ENCODE data around the gene CBR4. TPM values are rescaled to one million over a fixed set of nuclear protein-coding genes. Genes with fewer than 3 reads are reported as not detected.

The CBR4 gene
- total RNA-seq, 2 experiments from 2014 or later, result 25.8 to 26.8 TPM

DNA sequence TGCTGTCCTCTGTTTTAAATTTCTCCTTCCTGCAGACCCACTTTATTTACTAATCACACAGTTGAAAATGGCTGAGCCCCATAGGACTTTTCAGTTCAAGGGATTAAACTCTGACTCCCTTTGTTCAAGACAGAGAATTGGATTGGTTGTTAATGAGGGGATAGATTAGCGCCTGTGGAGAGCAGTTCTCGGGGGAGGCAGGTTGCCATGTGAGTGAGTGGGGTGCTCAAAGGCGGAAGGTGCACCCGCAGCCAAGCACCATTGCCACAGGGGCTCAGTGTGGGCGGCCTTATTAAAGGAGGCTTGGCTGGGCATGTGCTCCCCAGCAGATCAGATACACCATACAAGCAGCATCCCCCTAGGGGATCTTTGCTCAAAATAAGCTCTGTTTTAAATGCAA, 7.9 kb upstream of the CBR4 start:
- intact Hi-C loops (cut with micrococcal nuclease), result no loop called here
- TF ChIP-seq, protein P1, sequence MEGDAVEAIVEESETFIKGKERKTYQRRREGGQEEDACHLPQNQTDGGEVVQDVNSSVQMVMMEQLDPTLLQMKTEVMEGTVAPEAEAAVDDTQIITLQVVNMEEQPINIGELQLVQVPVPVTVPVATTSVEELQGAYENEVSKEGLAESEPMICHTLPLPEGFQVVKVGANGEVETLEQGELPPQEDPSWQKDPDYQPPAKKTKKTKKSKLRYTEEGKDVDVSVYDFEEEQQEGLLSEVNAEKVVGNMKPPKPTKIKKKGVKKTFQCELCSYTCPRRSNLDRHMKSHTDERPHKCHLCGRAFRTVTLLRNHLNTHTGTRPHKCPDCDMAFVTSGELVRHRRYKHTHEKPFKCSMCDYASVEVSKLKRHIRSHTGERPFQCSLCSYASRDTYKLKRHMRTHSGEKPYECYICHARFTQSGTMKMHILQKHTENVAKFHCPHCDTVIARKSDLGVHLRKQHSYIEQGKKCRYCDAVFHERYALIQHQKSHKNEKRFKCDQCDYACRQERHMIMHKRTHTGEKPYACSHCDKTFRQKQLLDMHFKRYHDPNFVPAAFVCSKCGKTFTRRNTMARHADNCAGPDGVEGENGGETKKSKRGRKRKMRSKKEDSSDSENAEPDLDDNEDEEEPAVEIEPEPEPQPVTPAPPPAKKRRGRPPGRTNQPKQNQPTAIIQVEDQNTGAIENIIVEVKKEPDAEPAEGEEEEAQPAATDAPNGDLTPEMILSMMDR (IDR thresholded peaks at IDR 0.05), result no peak
- CTCF ChIA-PET, result no interaction called here

DNA sequence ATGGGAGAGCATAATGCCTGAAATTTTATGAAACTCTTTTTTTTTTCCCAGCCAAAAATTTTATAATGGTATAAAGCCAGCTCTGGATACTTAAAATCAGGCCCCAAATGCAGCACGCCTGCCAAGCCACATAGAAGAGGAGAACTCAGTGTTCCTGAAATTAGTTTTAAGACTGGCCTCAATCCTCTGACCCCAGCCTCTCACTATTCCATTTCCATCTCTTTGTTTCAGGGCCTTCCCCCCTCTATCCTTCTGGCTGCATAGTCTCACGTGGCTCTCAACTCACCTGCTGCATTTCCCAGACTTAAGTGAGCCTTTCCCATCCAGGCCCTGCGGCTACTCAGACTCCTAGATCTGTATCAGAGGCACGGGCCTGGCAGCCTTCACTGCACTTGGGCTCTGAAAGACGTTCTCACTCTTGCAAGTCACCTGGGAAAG, 5.2 kb upstream of the CBR4 start:
- Mint-ChIP-seq H3K36me3 (ENCODE audit: low read depth) (no peaks in the 10 kb centered on the region), H3K4me1 (ENCODE audit: low read depth) (peaks cover 22% of the 10 kb centered on the region), H3K9me3 (no peaks in the 10 kb centered on the region), H3K27me3 (no peaks in the 10 kb centered on the region), H3K27ac (peak overlapping the region; percentile 86), H3K4me3 (no peak overlapping the region)
- TF ChIP-seq, protein P1 (IDR thresholded peaks at IDR 0.05), result no peak
- DNase-seq (no peak), ATAC-seq (no peak)
- ChIA-PET POLR2A (no interaction called here), CTCF (interaction anchor here (0.9 kb wide), 1 partner anchor 254 kb away, joined by 3 read pairs; no protein-coding TSS in a partner anchor)
- intact Hi-C loops (cut with micrococcal nuclease), result no loop called here

More for the DNA sequence above, 7.9 kb upstream of the CBR4 start:
- DNase-seq (no peak), ATAC-seq (no peak)
- no peaks in the 10 kb centered on the region for H3K36me3 Mint-ChIP-seq (ENCODE audit: low read depth)
- no peaks in the 10 kb centered on the region for H3K9me3 Mint-ChIP-seq
- H3K4me3 Mint-ChIP-seq, result no peak overlapping the region
- no peak overlapping the region for H3K27ac Mint-ChIP-seq
- H3K27me3 Mint-ChIP-seq, result peaks cover 4% of the 10 kb centered on the region
- H3K4me1 Mint-ChIP-seq (ENCODE audit: low read depth), result peaks cover 14% of the 10 kb centered on the region
- POLR2A ChIA-PET, result interaction anchor here (0.8 kb wide), 1 partner anchor 9 kb away, joined by 3 read pairs; no protein-coding TSS in a partner anchor

DNA sequence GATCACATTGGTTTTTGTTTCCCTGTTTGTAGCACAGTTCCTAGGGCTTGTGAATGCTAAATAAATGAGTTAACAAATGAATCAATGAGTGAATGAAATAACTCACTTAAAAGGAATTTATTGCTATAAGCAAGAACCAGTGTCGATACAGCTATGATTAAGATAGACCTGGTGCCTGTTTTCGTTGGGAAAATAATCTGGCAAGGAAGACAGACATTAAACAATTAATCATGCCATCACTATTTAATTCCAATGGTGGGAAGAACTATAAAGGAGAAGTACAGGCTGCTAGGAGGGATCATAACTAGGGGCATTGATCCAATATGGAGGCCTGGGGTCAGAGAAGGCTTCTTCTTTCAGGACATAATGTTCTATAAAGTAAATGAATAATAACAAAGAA, 4.5 kb upstream of the CBR4 start:
- Mint-ChIP-seq H3K36me3 (ENCODE audit: low read depth) (no peaks in the 10 kb centered on the region), H3K27ac (no peak overlapping the region)
- intact Hi-C loops (cut with micrococcal nuclease), result no loop called here

DNA sequence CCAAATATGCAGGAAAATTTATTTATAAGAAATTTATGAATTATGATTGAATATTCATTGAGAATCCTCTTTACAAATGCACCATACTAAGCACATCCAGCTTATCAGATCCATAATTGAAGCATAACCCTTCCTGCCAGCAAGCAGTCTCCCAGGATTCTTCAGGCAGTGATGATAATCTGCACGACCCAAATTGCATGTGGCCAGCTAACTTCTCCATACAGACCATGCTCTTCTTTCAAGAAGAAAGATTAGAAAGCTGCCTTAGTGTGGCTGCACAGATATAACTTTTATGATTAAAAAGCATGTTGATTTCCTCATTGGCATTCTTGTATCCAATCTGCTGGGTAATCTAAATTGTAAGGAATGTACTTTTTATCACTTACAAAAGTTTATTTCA, 3.3 kb upstream of the CBR4 start:
- peaks cover 29% of the 10 kb centered on the region for H3K4me1 Mint-ChIP-seq (ENCODE audit: low read depth)
- intact Hi-C loops (cut with micrococcal nuclease), result no loop called here
- TF ChIP-seq, protein P1 (IDR thresholded peaks at IDR 0.05), result no peak
- H3K9me3 Mint-ChIP-seq, result no peaks in the 10 kb centered on the region
- no peak overlapping the region for H3K4me3 Mint-ChIP-seq
- POLR2A ChIA-PET, result no interaction called here
- DNase-seq (no peak), ATAC-seq (no peak)
- no peak overlapping the region for H3K27ac Mint-ChIP-seq
- no peaks in the 10 kb centered on the region for H3K27me3 Mint-ChIP-seq
- no peaks in the 10 kb centered on the region for H3K36me3 Mint-ChIP-seq (ENCODE audit: low read depth)
- CTCF ChIA-PET, result interaction anchor here (1.4 kb wide), 1 partner anchor 10 kb away, joined by 4 read pairs; no protein-coding TSS in a partner anchor

More for the DNA sequence above, 4.5 kb upstream of the CBR4 start:
- no peak for ATAC-seq
- Mint-ChIP-seq H3K27me3 (no peaks in the 10 kb centered on the region), H3K4me1 (ENCODE audit: low read depth) (peaks cover 22% of the 10 kb centered on the region), H3K4me3 (no peak overlapping the region), H3K9me3 (no peaks in the 10 kb centered on the region)
- TF ChIP-seq, protein P1 (IDR thresholded peaks at IDR 0.05), result no peak
- DNase-seq, result no peak
- CTCF ChIA-PET, result interaction anchor here (0.9 kb wide), 1 partner anchor 254 kb away, joined by 3 read pairs; no protein-coding TSS in a partner anchor
- POLR2A ChIA-PET, result no interaction called here

DNA sequence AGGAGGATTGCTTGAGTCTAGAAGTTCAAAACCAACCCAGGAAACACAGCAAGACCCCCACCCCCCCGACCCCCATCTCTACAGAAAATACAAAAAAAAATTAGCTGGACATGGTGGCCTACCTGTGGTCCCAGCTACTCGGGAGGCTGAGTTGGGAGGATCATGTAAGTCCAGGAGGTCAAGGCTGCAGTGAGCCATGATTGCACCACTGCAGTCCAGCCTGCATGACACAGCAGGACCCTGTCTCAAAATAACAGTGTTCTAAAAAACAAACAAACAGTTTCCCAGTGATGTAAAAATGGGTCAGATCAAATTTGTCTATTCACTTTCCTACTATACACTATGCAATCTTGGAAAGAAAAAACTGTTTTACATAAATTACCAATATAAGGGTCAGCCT, 2.0 kb upstream of the CBR4 start:
- Mint-ChIP-seq H3K27me3 (no peaks in the 10 kb centered on the region), H3K36me3 (ENCODE audit: low read depth) (peaks cover 1% of the 10 kb centered on the region), H3K4me1 (ENCODE audit: low read depth) (peaks cover 40% of the 10 kb centered on the region), H3K4me3 (no peak overlapping the region), H3K9me3 (no peaks in the 10 kb centered on the region), H3K27ac (no peak overlapping the region)
- ChIA-PET POLR2A (no interaction called here), CTCF (interaction anchor here (1.4 kb wide), 1 partner anchor 11 kb away, joined by 4 read pairs; no protein-coding TSS in a partner anchor)
- no peak for DNase-seq
- TF ChIP-seq, protein P1 (IDR thresholded peaks at IDR 0.05), result no peak
- intact Hi-C loops (cut with micrococcal nuclease), result no loop called here
- no peak for ATAC-seq
